OCI-LY1 (cell line): Measurements from ENCODE around the gene ATP13A2.

Experiments used
- H2AFZ ChIP-seq: fragments of 200-600 bp; sonication (generic), shearing (Covaris generic); 2 replicates; pipeline ENCODE4 v1.6.0; 2014; ENCODE audit warnings: antibody characterized with exemption, mild to moderate bottlenecking, low read length
- H3F3A ChIP-seq: fragments of 200-600 bp; sonication (generic), shearing (Covaris generic); 2 replicates; pipeline ENCODE4 v1.6.0; 2014; ENCODE audit warnings: mild to moderate bottlenecking, antibody characterized with exemption, low read length, moderate library complexity; ENCODE audit not compliant: insufficient read depth
- H3K27ac ChIP-seq: fragments of 200-600 bp; sonication (generic); 2 replicates; pipeline ENCODE4 v1.5.1; 2014; ENCODE audit warnings: low read length, mixed run types, mild to moderate bottlenecking, low read depth; ENCODE audit not compliant: poor library complexity, severe bottlenecking
- H3K27me3 ChIP-seq: fragments of 200-600 bp; sonication (generic); 2 replicates; pipeline ENCODE4 v1.6.0; 2014; ENCODE audit warnings: antibody characterized with exemption, mild to moderate bottlenecking, low read length, moderate library complexity; ENCODE audit not compliant: insufficient read depth
- H3K36me3 ChIP-seq: fragments of 200-600 bp; sonication (generic); 2 replicates; pipeline ENCODE4 v1.6.1; 2014; ENCODE audit warnings: mild to moderate bottlenecking, antibody characterized with exemption, low read length, moderate library complexity, mixed read lengths; ENCODE audit not compliant: insufficient read depth
- H3K4me1 ChIP-seq: fragments of 200-600 bp; sonication (generic); 2 replicates; pipeline ENCODE4 v1.5.1; 2014; ENCODE audit warnings: mild to moderate bottlenecking, low read length, moderate library complexity; ENCODE audit not compliant: insufficient read depth, severe bottlenecking
- H3K4me2 ChIP-seq: fragments of 200-600 bp; sonication (generic), shearing (Covaris generic); 2 replicates; pipeline ENCODE4 v1.6.1; 2014; ENCODE audit warnings: low read length
- H3K4me3 ChIP-seq: fragments of 200-600 bp; sonication (generic); 2 replicates; pipeline ENCODE4 v1.5.1; 2014; ENCODE audit warnings: low read length, low read depth, mild to moderate bottlenecking, mixed read lengths; ENCODE audit not compliant: poor library complexity, severe bottlenecking
- H3K79me2 ChIP-seq: fragments of 200-600 bp; shearing (Covaris generic); 2 replicates; pipeline ENCODE4 v1.6.1; 2016; ENCODE audit warnings: mixed run types, low read length, mixed read lengths; ENCODE audit not compliant: insufficient read depth
- H3K9ac ChIP-seq: fragments of 200-600 bp; sonication (generic), shearing (Covaris generic); 2 replicates; pipeline ENCODE4 v1.6.1; 2014; ENCODE audit warnings: mild to moderate bottlenecking, low read length, mixed read lengths
- H3K9me2 ChIP-seq: fragments of 200-600 bp; sonication (generic), shearing (Covaris generic); 2 replicates; pipeline ENCODE4 v1.6.1; 2014; ENCODE audit warnings: low read depth, mild to moderate bottlenecking, low read length, mixed read lengths
- H3K9me3 ChIP-seq: fragments of 200-600 bp; shearing (Covaris generic); 2 replicates; pipeline ENCODE4 v1.6.1; 2014; ENCODE audit warnings: low read length, mixed read lengths
- H4K20me1 ChIP-seq: fragments of 200-600 bp; sonication (generic), shearing (Covaris generic); 2 replicates; pipeline ENCODE4 v1.6.0; 2016; ENCODE audit warnings: mild to moderate bottlenecking, low read length; ENCODE audit not compliant: insufficient read depth
- CTCF ChIP-seq: fragments of 200-600 bp; sonication (generic), shearing (Covaris generic); IDR thresholded peaks from 2 replicates; pipeline ENCODE4 v1.5.1; 2017; ENCODE audit warnings: mild to moderate bottlenecking, antibody characterized with exemption, low read length, moderate library complexity, mixed read lengths
- EZH2 ChIP-seq: fragments of 200-600 bp; sonication (generic), shearing (Covaris generic); IDR thresholded peaks from 2 replicates; pipeline ENCODE4 v1.8.0; 2017; ENCODE audit warnings: borderline replicate concordance, mixed run types, mild to moderate bottlenecking, antibody characterized with exemption, low read length, moderate library complexity, mixed read lengths

The ATP13A2 gene

GRCh38 chr1:17011439-17012307, at the start of gene ATP13A2:
ATP13A2 (minus strand) TSS chr1:17011928; CDS start chr1:17011738, 190 bp downstream.
- H3K27me3 ChIP-seq, result no peaks in the 10 kb centered on the region; the same call in 1 of the 2 replicates
- H3K4me3 ChIP-seq, result peak within 1 kb of the TSS; percentile 90
- TF ChIP-seq CTCF (no peak), EZH2 (no peak)
- H3K9me2 ChIP-seq, result no peaks in the 10 kb centered on the region
- peak within 1 kb of the TSS; percentile 97 for H2AFZ ChIP-seq
- H3K4me2 ChIP-seq, result peak within 1 kb of the TSS; percentile 96
- peak within 1 kb of the TSS; percentile 76 for H3K9ac ChIP-seq
- no peak within 1 kb of the TSS for H3K27ac ChIP-seq
- no peaks in the 10 kb centered on the region for H3K9me3 ChIP-seq
- no peaks in the 10 kb centered on the region for H3F3A ChIP-seq
- peaks cover 18% of the 10 kb centered on the region for H3K4me1 ChIP-seq
- H4K20me1 ChIP-seq, result no peaks in the 10 kb centered on the region
- no peaks in the 10 kb centered on the region for H3K36me3 ChIP-seq
- no peaks in the 10 kb centered on the region for H3K79me2 ChIP-seq

- Histone ChIP-seq H3F3A (no peaks in the 10 kb centered on the region), H3K9me2 (no peaks in the 10 kb centered on the region), H3K9ac (no peak overlapping the region), H3K4me2 (no peak overlapping the region), H2AFZ (no peak overlapping the region), H3K9me3 (0 out of 2 replicates have a peak, but pooled peaks cover 3% of the 10 kb centered on the region), H3K36me3 (no peaks in the 10 kb centered on the region; the same call in 1 of the 2 replicates), H3K27ac (no peak overlapping the region), H3K27me3 (no peaks in the 10 kb centered on the region), H3K4me3 (no peak overlapping the region), H3K4me1 (peaks cover 7% of the 10 kb centered on the region), H3K79me2 (no peaks in the 10 kb centered on the region), H4K20me1 (no peaks in the 10 kb centered on the region)
- no peak for TF ChIP-seq EZH2
- TF ChIP-seq CTCF, result no peak
These were observed 49.8 kb upstream of the ATP13A2 start for GRCh38 chr1:17061486-17061885.

- Histone ChIP-seq H3K4me2 (no peak overlapping the region), H3K9me3 (0 out of 2 replicates have a peak, but pooled peaks cover under 1% of the 10 kb centered on the region), H3K79me2 (no peaks in the 10 kb centered on the region), H4K20me1 (no peaks in the 10 kb centered on the region), H3F3A (no peaks in the 10 kb centered on the region), H3K27ac (no peak overlapping the region), H3K9me2 (no peaks in the 10 kb centered on the region), H2AFZ (no peak overlapping the region), H3K36me3 (no peaks in the 10 kb centered on the region; the same call in 1 of the 2 replicates), H3K27me3 (no peaks in the 10 kb centered on the region), H3K4me3 (no peak overlapping the region), H3K4me1 (peaks cover 7% of the 10 kb centered on the region), H3K9ac (no peak overlapping the region)
- TF ChIP-seq EZH2, result no peak
These were observed 48.6 kb upstream of the ATP13A2 start for GRCh38 chr1:17060306-17060749.
